CD8-positive, alpha-beta memory T cell (primary cell): ENCODE data around the gene NKD2. TPM values are rescaled to one million over a fixed set of nuclear protein-coding genes. Genes with fewer than 3 reads are reported as not detected.

Experiments used
- CTCF ChIA-PET: fragments of 350-600 bp; sonication (Branson Sonifier 250); formaldehyde crosslinking; loops from one replicate; lab custom pipeline; 2021; ENCODE audit warnings: antibody characterized with exemption; lab: Charles Lee
- POLR2A ChIA-PET: fragments of 350-600 bp; sonication (Branson Sonifier 250); formaldehyde crosslinking; loops from one replicate; lab custom pipeline; 2021; ENCODE audit warnings: antibody characterized with exemption; lab: Charles Lee
- DNase-seq, 5 donors: peaks; one replicate each; pipeline versions ENCODE4 v3.0.0 to v3.0.0-alpha.2; 2020 to 2022; ENCODE audit warnings: mixed read lengths in 1 of 5
- H3K27ac ChIP-seq: one replicate; pipeline ENCODE4 v1.7.0; 2013; ENCODE audit warnings: low read depth, mild to moderate bottlenecking, low read length, moderate library complexity
- H3K27me3 ChIP-seq: 2 replicates; pipeline ENCODE4 v1.7.0; 2013; ENCODE audit warnings: low read length, mild to moderate bottlenecking; ENCODE audit not compliant: insufficient read depth, poor library complexity, severe bottlenecking
- H3K36me3 ChIP-seq: 2 replicates; pipeline ENCODE4 v1.7.0; 2013; ENCODE audit warnings: mild to moderate bottlenecking, low read length, moderate library complexity; ENCODE audit not compliant: insufficient read depth
- H3K4me1 ChIP-seq: 2 replicates; pipeline ENCODE4 v1.7.0; 2013; ENCODE audit warnings: mild to moderate bottlenecking, low read length, moderate library complexity; ENCODE audit not compliant: insufficient read depth
- H3K4me3 ChIP-seq: 2 replicates; pipeline ENCODE4 v1.7.0; 2013; ENCODE audit warnings: mild to moderate bottlenecking, low read length
- H3K9me3 ChIP-seq: 2 replicates; pipeline ENCODE4 v1.7.0; 2013; ENCODE audit warnings: mild to moderate bottlenecking, low read length
- H3K27ac Mint-ChIP-seq, 8 donors: one replicate each; pipeline ENCODE4 v1.8.0; 2020 to 2021; ENCODE audit warnings: mixed read lengths in 8 of 8, mild to moderate bottlenecking in 6 of 8, inconsistent platforms in 3 of 8, moderate library complexity in 3 of 8
- H3K27me3 Mint-ChIP-seq, 2 donors: one replicate each; pipeline ENCODE4 v1.8.0; 2020 to 2021; ENCODE audit warnings: mixed read lengths in 2 of 2, mild to moderate bottlenecking in 1 of 2, moderate library complexity in 1 of 2
- H3K36me3 Mint-ChIP-seq, 3 donors: one replicate each; pipeline ENCODE4 v1.8.0; 2020 to 2021; ENCODE audit warnings: mixed read lengths in 3 of 3, inconsistent platforms in 1 of 3, mild to moderate bottlenecking in 1 of 3
- H3K4me1 Mint-ChIP-seq, 3 donors: one replicate each; pipeline ENCODE4 v1.8.0; 2020 to 2021; ENCODE audit warnings: mixed read lengths in 3 of 3, inconsistent platforms in 1 of 3, mild to moderate bottlenecking in 1 of 3
- H3K4me3 Mint-ChIP-seq, 7 donors: one replicate each; pipeline ENCODE4 v1.8.0; 2020 to 2021; ENCODE audit warnings: mixed read lengths in 7 of 7, mild to moderate bottlenecking in 6 of 7, moderate library complexity in 4 of 7, inconsistent platforms in 2 of 7
- H3K9me3 Mint-ChIP-seq, 5 donors: one replicate each; pipeline ENCODE4 v1.8.0; 2020 to 2022; ENCODE audit warnings: mixed read lengths in 5 of 5, mild to moderate bottlenecking in 3 of 5, moderate library complexity in 2 of 5, inconsistent platforms in 1 of 5
- polyA plus RNA-seq: library from polyadenylated mRNA; unstranded; fragments of 300-500 nt; fragmentation: Illumina TruSeq; gene quantifications from one replicate; pipeline ENCODE4 v1.2.3, GENCODE V29; 2021
- total RNA-seq, 2 experiments: library from RNA; stranded (reverse); gene quantifications; one replicate each; pipeline ENCODE4 v1.2.3, GENCODE V29; 2021

NKD2 gene
- total and polyA plus RNA-seq, 3 experiments from 2014 or later, result 0.20 to 0.48 TPM; not detected in 1

DNA sequence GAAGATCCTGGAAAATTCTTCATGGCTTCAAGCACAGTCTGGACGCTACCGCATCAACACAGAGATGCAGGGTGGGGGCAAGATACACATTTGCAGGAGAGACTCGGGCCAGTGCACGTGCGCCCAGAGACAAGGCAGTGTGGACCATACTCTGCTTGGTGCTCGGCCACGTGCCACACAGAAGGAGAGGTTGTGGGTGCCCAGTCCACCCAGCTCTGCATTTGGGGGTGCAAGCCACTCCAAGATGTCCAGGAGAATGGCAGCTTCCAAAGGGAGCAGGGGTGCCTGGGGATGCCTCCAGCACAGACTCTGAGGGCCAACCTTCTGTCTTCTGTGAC, 4.3 kb downstream of the NKD2 start:
- H3K4me1 Mint-ChIP-seq, result peaks cover 0 to 11% (median 1%) of the 10 kb centered on the region in 3 donors
- DNase-seq, result peak in 1 of 5 donors; percentile 16
- no peaks in the 10 kb centered on the region for H3K9me3 Mint-ChIP-seq
- no peaks in the 10 kb centered on the region for H3K36me3 ChIP-seq
- peaks cover 25% of the 10 kb centered on the region for H3K27me3 ChIP-seq
- H3K27me3 Mint-ChIP-seq, result peaks cover 17 to 29% of the 10 kb centered on the region in 2 donors
- H3K27ac Mint-ChIP-seq, result no peak overlapping the region
- ChIA-PET CTCF (no interaction called here), POLR2A (no interaction called here)
- peaks cover 6% of the 10 kb centered on the region for H3K4me1 ChIP-seq
- no peak overlapping the region for H3K4me3 ChIP-seq
- H3K27ac ChIP-seq, result no peak overlapping the region
- H3K9me3 ChIP-seq, result no peaks in the 10 kb centered on the region
- no peaks in the 10 kb centered on the region for H3K36me3 Mint-ChIP-seq
- no peak overlapping the region for H3K4me3 Mint-ChIP-seq

DNA sequence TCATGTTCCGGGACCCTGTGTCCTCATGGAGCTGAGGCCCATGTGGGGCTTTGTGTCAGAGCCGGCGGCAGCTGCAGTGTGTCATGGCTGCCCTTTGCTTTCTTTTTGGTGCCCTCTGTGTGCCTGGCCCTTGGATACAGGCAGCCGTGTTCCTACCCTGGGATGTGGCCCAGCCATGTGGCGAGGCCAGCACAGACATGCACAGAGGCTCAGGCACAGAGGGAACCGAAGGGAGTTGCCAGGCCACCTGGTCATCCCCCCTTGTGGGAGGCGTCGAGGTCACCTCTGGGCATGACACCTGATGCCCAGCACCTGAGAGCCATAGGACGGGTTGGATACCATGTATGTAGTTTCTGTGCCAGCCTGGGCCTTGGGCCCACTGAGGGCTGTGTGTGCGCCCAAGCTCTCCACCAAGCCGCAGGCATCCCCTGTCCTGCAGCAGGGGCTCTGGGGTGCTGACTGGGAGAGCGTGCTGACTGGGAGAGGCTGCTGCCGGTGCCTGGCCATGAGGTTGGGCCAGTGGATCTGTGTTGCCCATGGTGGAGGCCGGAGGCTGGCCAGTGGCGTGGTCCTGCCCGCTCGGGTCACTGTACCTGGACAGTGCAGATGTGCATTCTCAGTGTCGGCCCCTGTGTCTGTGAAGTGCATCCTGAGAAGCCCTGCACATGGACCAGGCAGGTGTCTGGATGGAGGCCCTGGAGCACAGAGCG, 4.8 kb downstream of the NKD2 start:
- POLR2A ChIA-PET, result no interaction called here
- no peak overlapping the region for H3K4me3 Mint-ChIP-seq

DNA sequence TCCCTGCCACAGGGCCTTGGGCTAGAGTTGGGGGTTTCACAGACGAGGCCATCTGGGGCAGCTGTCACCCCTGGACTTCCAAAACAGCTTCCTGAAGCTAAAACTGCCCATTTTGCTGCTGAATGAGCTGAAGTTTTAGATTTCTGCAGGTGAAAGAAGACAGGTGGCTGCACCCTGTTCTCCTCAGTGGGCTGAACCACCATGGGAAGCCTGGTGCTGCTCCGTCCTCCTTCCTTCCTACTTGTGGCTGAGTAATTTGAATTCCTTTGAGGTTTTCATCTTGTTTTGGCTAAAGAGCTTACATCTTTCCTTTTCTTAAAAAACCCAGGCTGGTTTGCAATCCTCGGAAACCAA, 5.3 kb downstream of the NKD2 start:
- no peak overlapping the region for H3K27ac ChIP-seq
- ChIA-PET CTCF (no interaction called here), POLR2A (no interaction called here)
- H3K27ac Mint-ChIP-seq, result no peak overlapping the region
- H3K4me1 ChIP-seq, result peaks cover 6% of the 10 kb centered on the region
- peaks cover 21% of the 10 kb centered on the region for H3K27me3 ChIP-seq
- no peaks in the 10 kb centered on the region for H3K9me3 Mint-ChIP-seq
- H3K36me3 Mint-ChIP-seq, result no peaks in the 10 kb centered on the region
- peaks cover 14 to 26% of the 10 kb centered on the region in 2 donors for H3K27me3 Mint-ChIP-seq
- no peak overlapping the region for H3K4me3 Mint-ChIP-seq
- H3K4me1 Mint-ChIP-seq, result peaks cover 0 to 8% (median 0%) of the 10 kb centered on the region in 3 donors
- no peaks in the 10 kb centered on the region for H3K36me3 ChIP-seq
- no peaks in the 10 kb centered on the region for H3K9me3 ChIP-seq
- no peak overlapping the region for H3K4me3 ChIP-seq
- DNase-seq, result peak in 1 of 5 donors; percentile 9

More for the DNA sequence above, 4.8 kb downstream of the NKD2 start:
- H3K4me3 ChIP-seq, result no peak overlapping the region
- no peaks in the 10 kb centered on the region for H3K9me3 Mint-ChIP-seq
- H3K27me3 ChIP-seq, result peaks cover 21% of the 10 kb centered on the region
- peaks cover 14 to 26% of the 10 kb centered on the region in 2 donors for H3K27me3 Mint-ChIP-seq
- no peak overlapping the region for H3K27ac Mint-ChIP-seq
- DNase-seq, result peak in 1 of 5 donors; percentile 43
- H3K36me3 Mint-ChIP-seq, result no peaks in the 10 kb centered on the region
- peaks cover 0 to 8% (median 0%) of the 10 kb centered on the region in 3 donors for H3K4me1 Mint-ChIP-seq
- H3K9me3 ChIP-seq, result no peaks in the 10 kb centered on the region
- no peak overlapping the region for H3K27ac ChIP-seq
- CTCF ChIA-PET, result no interaction called here
- H3K36me3 ChIP-seq, result no peaks in the 10 kb centered on the region
- peaks cover 6% of the 10 kb centered on the region for H3K4me1 ChIP-seq

DNA sequence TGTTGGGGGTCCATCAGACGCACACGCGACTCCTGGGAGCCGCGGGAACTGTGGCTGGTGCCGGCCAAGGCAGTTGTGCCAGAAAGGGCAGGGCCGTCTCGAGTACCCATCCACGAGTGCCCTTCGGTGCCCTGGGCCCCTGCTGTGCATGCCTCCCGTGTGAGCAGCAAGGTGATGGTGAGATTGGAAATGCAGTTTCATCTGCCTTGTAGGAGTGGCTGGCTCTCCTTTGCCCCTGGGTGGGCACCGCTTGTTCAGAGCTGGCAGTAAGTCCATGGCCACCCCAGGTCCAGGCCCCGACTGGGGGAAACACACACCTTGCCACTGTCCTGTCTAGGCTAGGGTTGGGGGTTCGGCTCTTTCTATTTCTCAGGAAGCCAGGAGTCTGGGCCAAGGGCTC, 5.7 kb downstream of the NKD2 start:
- DNase-seq, result peak in 1 of 5 donors; percentile 23
- H3K9me3 ChIP-seq, result no peaks in the 10 kb centered on the region
- ChIA-PET POLR2A (no interaction called here), CTCF (no interaction called here)
- Mint-ChIP-seq H3K4me1 (peaks cover 0 to 8% (median 0%) of the 10 kb centered on the region in 3 donors), H3K36me3 (no peaks in the 10 kb centered on the region), H3K27me3 (peaks cover 14 to 26% of the 10 kb centered on the region in 2 donors), H3K27ac (no peak overlapping the region), H3K4me3 (no peak overlapping the region), H3K9me3 (no peaks in the 10 kb centered on the region)
- H3K36me3 ChIP-seq, result no peaks in the 10 kb centered on the region
- peaks cover 20% of the 10 kb centered on the region for H3K27me3 ChIP-seq
- peaks cover 6% of the 10 kb centered on the region for H3K4me1 ChIP-seq
- no peak overlapping the region for H3K4me3 ChIP-seq
- H3K27ac ChIP-seq, result no peak overlapping the region

DNA sequence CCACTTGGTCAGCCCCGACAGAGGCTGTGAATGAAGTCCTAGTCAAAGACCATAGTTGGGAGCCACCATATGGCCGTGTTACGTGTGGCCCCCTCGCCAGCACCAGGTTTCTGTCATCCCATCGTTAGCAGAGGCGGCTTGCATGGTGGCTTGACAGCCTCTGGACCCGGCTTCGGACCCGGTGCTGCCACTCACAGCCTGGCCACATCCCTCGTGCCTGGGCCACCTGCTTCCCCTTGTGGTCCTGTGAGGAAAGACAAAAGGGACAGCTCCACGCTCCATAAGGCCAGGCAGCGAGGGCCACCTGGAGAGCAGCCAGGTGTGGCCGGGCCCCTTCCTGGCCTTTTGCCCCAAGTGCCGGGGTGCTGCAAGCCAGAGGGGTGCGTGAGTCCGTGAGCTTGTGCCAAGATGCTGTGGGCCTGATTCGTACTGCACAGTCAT, 6.2 kb downstream of the NKD2 start:
- Mint-ChIP-seq H3K4me1 (peaks cover 0 to 8% (median 0%) of the 10 kb centered on the region in 3 donors), H3K27ac (no peak overlapping the region), H3K27me3 (peaks cover 13 to 23% of the 10 kb centered on the region in 2 donors), H3K9me3 (no peaks in the 10 kb centered on the region), H3K4me3 (no peak overlapping the region), H3K36me3 (no peaks in the 10 kb centered on the region)
- POLR2A ChIA-PET, result no interaction called here
- no peaks in the 10 kb centered on the region for H3K36me3 ChIP-seq
- CTCF ChIA-PET, result no interaction called here
- peaks cover 15% of the 10 kb centered on the region for H3K27me3 ChIP-seq
- no peak overlapping the region for H3K27ac ChIP-seq
- peaks cover 3% of the 10 kb centered on the region for H3K4me1 ChIP-seq
- DNase-seq, result peak in 1 of 5 donors; percentile 40
- no peak overlapping the region for H3K4me3 ChIP-seq
- H3K9me3 ChIP-seq, result no peaks in the 10 kb centered on the region

DNA sequence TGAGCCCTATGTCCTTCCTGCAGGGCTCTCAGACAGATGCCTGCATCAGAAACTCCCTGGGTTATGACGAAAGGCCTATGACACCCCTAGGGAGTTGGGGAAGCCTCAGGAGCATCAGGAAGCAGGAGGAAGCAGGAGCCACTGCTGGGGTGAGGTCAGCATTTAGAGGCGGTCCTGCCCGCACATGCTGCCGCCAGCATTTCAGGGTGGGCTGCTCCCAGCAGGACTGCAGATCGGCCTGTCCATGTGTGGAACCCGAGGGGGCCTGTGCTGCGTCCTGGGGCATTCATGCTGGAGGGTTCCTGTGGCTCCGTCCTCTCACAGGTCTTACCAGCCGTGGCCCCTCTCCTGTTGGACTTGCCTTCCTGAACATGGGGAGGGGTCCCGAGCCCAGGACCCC, 6.9 kb downstream of the NKD2 start:
- DNase-seq, result no peak
- no peaks in the 10 kb centered on the region for H3K9me3 Mint-ChIP-seq
- H3K27ac ChIP-seq, result no peak overlapping the region
- no peak overlapping the region for H3K4me3 Mint-ChIP-seq
- H3K4me3 ChIP-seq, result no peak overlapping the region
- H3K36me3 ChIP-seq, result no peaks in the 10 kb centered on the region
- H3K27me3 Mint-ChIP-seq, result peaks cover 7 to 16% of the 10 kb centered on the region in 2 donors
- H3K27ac Mint-ChIP-seq, result no peak overlapping the region
- H3K9me3 ChIP-seq, result no peaks in the 10 kb centered on the region
- H3K27me3 ChIP-seq, result peaks cover 8% of the 10 kb centered on the region
- H3K36me3 Mint-ChIP-seq, result no peaks in the 10 kb centered on the region
- ChIA-PET CTCF (no interaction called here), POLR2A (no interaction called here)
- no peaks in the 10 kb centered on the region for H3K4me1 ChIP-seq
- H3K4me1 Mint-ChIP-seq, result peaks cover 0 to 4% (median 0%) of the 10 kb centered on the region in 3 donors

DNA sequence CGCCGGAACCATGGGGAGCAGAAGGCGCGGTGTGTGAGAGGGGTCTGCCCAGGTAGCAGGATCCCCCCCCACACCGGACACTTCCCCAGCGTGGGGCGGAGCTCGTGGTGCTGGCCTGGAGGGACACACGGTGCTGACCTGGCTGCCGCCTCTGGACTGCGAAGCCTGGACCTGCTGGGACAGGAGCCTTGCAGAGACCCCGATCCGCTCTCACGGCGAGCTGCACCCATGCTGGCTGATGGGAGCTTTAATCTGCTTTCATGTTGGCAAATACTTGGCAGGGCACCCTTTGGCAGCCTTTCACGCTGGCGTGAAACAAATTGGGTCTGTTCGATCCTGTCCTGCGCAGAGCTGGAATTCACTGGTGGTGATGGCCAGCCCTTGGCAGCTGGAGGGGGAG, 7.4 kb downstream of the NKD2 start:
- no peaks in the 10 kb centered on the region for H3K9me3 Mint-ChIP-seq
- DNase-seq, result peak in 1 of 5 donors; percentile 45
- Histone ChIP-seq H3K4me3 (no peak overlapping the region), H3K9me3 (no peaks in the 10 kb centered on the region), H3K27ac (no peak overlapping the region), H3K27me3 (peaks cover 3% of the 10 kb centered on the region), H3K4me1 (no peaks in the 10 kb centered on the region), H3K36me3 (no peaks in the 10 kb centered on the region)
- CTCF ChIA-PET, result no interaction called here
- no peak overlapping the region for H3K27ac Mint-ChIP-seq
- peaks cover 4 to 11% of the 10 kb centered on the region in 2 donors for H3K27me3 Mint-ChIP-seq
- no peak overlapping the region for H3K4me3 Mint-ChIP-seq
- peaks cover 0 to 2% (median 0%) of the 10 kb centered on the region in 3 donors for H3K4me1 Mint-ChIP-seq
- POLR2A ChIA-PET, result no interaction called here
- no peaks in the 10 kb centered on the region for H3K36me3 Mint-ChIP-seq

DNA sequence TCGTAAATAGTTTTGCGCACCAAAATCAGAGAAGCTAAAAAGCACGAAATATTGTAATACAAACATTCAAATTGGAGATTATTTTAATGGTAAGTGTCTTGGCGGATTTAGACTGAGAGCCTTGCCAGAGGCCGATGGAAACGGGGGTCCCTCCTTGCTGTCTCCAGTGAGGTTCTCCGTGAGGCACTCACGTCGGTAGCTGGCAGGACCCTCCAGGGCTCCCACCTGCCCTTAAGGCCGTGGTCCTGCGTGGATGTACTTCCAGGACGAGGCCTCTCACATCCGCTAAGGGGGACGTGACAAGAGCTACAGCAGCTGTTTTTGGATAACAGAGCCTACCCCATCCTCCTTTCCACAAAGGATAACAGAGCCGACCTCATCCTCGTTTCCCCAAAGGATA, 7.9 kb downstream of the NKD2 start:
- Mint-ChIP-seq H3K27me3 (peaks cover 0 to 7% of the 10 kb centered on the region in 2 donors), H3K36me3 (no peaks in the 10 kb centered on the region), H3K9me3 (no peaks in the 10 kb centered on the region), H3K4me3 (no peak overlapping the region), H3K4me1 (no peaks in the 10 kb centered on the region), H3K27ac (peak overlapping the region in 1 of 8 donors; percentile 33)
- ChIA-PET POLR2A (no interaction called here), CTCF (no interaction called here)
- no peaks in the 10 kb centered on the region for H3K27me3 ChIP-seq
- no peaks in the 10 kb centered on the region for H3K4me1 ChIP-seq
- H3K36me3 ChIP-seq, result no peaks in the 10 kb centered on the region
- H3K9me3 ChIP-seq, result no peaks in the 10 kb centered on the region
- no peak overlapping the region for H3K27ac ChIP-seq
- H3K4me3 ChIP-seq, result no peak overlapping the region
- DNase-seq, result peak in 1 of 5 donors; percentile 37
